GM18498 (cell line): ENCODE results near the gene OR1S1.
"Not testable (repeated sequence)": the region's sequence is repeated elsewhere in the genome, so short reads cannot be mapped to it uniquely, and the experiment has no call there.

Experiments used
- ATAC-seq: cut with Tn5 transposase; IDR thresholded peaks from one replicate; pipeline ENCODE4 v1.9.1; 2021; ENCODE audit warnings: mild to moderate bottlenecking, moderate library complexity; ENCODE audit not compliant: unreplicated experiment

Gene OR1S1

DNA sequence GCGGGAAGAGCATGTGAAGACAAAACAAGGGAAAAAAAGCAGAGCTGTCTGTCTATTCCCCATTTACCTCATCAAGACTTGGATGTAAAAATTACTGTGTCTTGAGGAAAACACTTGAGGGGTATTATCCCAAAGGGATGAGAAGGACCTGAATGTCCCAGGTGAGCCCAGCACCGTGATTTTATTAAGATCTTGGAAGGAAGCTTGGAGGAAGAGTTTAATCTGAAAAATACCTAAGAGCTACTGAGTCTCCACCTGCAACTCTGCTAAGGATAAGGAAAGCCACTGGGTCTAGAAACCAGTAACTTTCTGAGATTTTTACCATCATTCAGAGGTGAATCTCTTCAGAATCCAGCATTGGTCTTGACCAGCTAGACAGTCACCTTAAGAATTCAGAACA, at the start of gene OR1S1:
OR1S1 (plus strand) TSS at position 301 of the 400 bp plus-strand sequence.
- ATAC-seq: not testable (repeated sequence)

DNA sequence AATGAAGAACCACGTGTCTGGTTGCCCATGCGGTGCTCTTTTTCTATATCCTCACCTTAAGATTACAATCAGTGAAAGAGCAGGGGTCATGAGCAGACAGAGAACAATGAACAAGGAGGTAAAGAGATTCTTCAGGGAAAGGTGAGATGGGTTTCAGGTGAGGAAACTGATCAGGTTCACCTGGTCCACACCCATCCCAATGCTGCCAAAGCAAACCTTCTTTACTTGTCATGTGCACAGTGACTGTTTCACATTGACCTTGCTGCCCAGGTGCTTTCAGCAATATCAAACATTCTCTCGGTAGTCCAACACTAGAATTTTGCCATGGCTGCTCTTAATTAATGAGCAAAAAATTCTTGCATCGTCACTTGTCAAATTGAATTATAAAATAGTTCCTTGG, 48.1 kb upstream of the OR1S1 start:
- ATAC-seq: no peak

DNA sequence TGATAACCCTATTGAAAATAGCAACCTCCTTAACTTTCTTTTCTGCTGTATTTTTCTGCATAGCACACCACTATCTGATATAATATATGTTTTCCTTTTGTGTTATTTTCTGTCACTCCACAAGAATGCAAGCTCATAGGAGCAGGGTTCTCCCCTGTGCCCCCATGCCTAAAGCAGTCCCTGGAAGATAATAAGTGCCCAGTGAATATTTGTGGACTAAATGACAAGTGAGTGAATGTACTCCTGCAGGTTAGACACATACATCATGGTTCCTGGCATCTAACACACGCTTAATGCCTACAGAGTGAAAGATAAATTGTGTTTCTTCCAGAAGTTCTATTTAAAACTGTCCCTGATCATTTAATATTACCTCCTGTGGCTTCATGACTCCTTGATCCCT, 47.5 kb upstream of the OR1S1 start:
- no peak for ATAC-seq

DNA sequence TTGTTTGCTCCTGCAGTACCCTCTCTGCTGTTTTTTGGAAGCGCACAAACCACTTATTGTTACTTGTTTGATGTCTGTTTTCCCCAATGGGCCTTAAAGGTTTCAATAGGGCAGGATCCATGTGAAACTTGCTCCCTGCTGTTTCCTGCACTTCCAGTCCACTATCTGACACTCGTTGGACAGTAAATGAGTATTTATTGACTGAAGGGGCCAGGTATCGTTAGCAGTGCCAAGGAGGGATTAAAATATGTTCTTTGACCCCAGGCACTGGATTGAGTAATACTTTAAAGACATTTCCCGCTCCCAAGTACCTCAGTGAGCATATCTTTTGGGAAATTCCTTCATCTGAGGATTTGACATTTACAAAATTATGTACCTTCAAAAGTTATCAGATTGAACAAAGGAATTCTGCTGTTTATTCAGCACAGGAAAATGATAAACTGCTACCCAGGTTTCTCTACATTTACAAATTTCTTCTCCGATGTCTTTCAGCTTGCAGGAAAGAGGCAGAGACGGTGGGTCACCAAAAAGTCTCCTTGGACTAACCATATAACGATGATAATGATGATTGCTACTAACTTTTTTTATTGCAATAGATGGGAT, 46.9 kb upstream of the OR1S1 start:
- no peak for ATAC-seq

DNA sequence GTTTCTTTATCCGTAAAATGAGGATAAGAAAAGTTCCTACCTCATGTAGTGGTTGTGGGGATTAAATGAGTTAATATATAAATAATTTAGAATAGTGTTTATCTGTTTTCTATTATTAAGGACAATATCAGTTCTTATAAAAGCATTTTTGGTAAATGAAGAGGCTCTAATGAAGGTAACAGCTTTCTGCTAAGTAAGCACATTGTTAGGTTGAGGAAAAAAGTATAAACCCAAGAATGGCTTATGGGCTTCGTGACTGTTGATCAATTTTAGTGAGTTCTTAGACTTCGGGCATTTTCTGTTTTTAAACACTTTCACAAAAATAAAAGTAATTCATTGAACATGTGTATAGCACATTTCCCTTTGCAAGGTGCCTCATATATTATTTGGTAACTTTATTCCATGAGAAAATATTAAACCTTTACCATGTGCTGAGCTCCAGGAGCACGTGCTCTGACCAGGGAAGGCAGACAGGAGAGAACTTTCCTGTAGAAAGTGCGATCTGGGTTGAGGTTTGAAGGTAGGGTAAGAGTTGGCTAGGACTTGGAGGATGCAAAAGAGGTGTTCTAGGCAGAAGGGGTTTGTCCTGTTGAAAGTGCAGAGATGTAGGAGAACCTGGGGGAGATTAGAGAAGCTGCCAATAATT, 35.0 kb upstream of the OR1S1 start:
- no peak for ATAC-seq

DNA sequence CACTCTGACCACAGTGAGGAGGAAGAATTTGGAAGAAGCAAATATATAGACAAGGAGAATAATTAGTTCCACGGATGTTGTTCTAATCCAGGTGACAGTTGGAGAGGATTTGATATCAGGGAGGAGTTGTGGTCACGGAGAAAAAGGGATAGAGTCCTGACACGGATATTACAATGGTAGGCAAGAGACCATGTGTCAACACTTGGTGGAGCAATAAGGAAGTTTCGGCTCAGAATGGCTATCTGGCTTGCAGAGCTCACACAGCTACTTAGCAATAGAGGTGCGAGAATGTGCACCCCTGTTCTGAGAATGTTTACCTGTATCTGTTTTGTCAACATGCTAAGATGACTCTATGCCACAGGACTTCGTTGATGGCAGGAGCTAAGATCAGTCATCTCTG, 34.1 kb upstream of the OR1S1 start:
- no peak for ATAC-seq

DNA sequence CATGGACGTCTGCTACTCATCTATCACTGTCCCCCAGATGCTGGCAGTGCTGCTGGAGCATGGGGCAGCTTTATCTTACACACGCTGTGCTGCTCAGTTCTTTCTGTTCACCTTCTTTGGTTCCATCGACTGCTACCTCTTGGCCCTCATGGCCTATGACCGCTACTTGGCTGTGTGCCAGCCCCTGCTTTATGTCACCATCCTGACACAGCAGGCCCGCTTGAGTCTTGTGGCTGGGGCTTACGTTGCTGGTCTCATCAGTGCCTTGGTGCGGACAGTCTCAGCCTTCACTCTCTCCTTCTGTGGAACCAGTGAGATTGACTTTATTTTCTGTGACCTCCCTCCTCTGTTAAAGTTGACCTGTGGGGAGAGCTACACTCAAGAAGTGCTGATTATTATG, 32.9 kb upstream of the OR1S1 start:
- ATAC-seq: no peak

DNA sequence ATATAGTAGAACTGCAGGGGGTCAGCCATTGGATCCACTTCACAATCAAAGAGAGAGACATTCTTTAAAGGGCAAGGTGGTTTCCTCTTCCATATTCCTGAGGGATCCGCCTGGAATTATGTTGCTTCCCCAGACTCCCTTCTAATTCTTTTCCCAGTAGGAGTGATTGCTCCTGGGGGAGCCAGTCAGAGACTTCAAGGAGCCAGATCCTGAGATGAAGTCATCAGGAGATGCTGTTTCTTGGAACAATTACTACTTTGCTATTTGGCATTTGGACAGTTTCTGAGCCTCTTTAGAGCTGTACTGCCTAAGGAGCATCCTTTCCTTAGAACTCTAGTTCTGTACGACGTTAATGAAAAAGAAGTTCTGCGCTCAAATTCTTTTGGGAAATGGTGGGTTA, 25.6 kb upstream of the OR1S1 start:
- ATAC-seq: no peak

DNA sequence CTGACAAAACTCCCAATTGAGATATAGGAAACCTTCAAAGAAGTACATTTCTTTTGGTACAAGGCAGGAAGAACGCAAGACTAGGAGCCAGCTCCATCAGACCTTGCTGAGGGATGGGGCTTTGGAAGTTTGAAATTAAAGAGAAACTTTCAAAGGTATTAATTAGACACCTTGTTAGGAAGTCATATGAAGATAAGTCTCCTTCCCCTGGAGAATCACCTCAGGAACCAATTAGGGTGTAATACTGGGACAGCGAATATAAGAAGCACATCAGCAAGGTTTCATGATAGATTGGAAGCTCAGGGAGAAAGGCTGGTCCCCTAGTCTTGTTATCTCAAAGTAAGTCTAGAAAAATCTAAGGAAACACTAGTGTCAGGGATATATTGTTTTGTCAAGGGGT, 23.8 kb upstream of the OR1S1 start, which contains the start of gene OR9Q2:
OR9Q2 (plus strand) TSS at position 301 of the 400 bp plus-strand sequence. CDS start 1,421 bp downstream, outside the sequence.
- ATAC-seq: no peak

DNA sequence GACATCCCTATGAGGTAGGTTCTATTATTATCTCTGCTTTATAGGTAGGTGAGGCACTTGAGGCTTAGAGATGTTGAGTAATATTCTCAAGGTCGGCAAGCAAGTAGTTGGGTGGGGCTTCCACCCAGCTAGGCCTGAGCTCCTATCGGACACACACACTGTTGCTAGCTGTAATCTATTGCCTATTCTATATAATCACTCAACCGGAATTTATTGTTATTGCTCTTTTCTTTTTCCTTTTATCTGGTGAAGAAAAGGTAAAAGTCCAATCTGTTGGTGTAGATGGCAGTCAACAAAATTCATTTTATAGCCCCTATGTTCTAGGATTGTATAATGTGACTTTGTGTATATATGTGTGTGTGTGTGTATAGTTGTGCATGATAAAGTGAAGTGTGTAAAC, 20.3 kb upstream of the OR1S1 start:
- ATAC-seq: no peak

DNA sequence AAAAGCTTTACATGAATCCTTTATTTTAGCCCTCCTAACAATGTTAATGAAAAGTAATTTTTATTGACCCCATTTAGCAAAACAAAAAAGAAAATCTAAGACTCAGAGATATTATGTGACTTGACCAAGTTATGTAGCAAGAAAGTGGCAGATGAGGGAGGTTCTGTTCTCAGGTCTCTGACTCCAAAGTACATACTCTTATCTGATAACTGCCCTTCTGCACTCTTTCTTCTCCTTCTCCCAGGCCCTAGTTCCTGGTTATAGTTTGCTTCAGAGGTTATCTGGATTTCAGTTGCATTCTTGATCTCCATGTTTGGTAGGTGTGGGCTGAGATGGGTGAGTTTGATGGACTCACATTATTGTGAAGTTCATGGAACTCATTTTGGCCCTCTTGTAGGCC, 19.1 kb upstream of the OR1S1 start:
- ATAC-seq: no peak

DNA sequence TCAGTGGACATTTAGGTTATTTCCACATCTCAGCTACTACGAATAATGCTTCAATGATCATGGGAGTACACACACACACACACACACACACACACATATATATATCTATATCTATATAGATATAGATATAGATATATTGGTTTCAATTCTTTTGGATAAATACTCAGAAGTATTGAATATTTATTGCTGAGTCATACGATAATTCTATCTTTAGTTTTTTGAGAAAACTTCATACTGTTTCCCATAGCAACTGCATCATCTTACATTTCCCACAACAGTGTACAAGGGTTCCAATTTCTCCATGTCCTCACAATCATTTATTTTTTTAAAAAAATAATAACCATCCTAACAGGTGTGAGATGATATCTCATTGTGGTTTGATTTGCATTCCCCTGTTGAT, 16.6 kb upstream of the OR1S1 start:
- ATAC-seq: no peak

DNA sequence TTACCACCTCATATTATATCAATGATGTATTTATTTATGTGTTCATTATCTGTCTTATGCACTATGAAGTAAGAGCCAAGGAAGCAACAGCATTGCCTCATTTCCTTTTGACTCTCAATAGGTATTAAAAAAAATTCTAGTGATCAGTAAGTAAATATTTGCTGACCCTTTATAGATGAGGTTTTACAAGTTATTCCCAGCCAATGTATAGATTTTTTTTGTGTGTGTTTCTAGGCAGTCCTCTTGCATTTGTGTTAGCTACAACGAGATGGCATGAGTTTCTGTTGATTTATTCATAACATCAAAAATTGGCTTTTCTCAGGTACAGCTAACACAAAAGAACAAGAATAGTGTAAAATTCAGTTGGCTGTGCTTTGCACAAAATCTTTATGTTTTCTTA, 13.2 kb upstream of the OR1S1 start:
- ATAC-seq: no peak

DNA sequence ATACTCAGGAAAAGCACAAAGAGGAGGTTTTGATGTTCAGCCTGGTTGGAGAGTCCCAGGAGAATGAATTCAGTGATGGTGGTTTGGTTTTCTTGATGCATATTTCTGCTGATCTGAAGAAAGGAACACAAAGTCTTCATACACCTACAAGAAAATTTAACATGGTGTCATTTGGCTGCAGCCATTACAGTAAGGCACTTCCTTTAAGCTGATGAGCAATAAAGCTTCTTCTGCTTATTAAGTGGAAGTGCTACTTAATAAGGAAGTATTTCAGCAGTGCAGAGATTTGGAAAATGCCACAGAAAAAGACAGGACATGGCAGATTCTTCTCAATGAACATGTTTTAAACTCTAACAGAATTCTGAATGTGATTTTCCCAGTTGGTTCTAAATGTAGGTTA, 8.5 kb upstream of the OR1S1 start, which contains the start of gene OR1S2:
OR1S2 (minus strand) TSS at position 101 of the 400 bp plus-strand sequence; CDS start at position 101, 0 bp downstream.
- no peak for ATAC-seq

DNA sequence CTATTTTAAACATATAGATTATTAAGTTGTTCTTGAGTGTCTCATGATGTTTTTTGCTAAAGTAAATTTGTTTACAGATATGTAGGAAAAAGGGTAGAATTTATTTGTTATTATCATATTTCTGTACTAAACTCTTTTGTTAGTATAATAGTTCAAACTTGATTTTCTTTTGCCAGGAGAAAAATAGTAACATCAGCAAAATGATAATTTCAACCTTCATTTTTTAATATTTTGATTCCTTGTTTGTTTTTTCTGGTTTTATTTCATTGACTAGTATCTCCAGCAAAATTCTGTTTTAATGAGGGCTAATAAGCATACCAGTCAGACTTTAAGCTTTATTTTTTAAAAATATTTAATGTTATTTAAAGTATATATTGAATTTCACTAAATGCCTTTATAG, 4.0 kb downstream of the OR1S1 start:
- ATAC-seq: no peak

DNA sequence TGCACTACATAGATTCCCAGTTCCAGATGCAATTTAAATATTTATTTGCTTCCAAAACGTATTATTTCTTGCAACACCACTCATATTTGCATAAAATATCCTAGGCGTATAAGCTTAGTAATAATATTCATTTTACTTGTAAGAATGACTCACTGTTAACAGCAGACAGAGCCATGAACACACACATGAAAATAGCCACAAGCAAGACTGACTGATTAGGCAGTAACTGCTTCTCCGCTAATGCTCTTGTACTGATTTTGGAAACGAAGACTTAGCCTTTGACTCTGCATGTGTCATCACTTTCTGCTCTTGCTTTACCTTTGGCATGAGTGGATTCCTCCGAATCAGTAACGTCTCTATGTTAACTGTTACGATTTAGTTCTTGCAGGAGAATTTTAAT, 10.2 kb downstream of the OR1S1 start:
- no peak for ATAC-seq

DNA sequence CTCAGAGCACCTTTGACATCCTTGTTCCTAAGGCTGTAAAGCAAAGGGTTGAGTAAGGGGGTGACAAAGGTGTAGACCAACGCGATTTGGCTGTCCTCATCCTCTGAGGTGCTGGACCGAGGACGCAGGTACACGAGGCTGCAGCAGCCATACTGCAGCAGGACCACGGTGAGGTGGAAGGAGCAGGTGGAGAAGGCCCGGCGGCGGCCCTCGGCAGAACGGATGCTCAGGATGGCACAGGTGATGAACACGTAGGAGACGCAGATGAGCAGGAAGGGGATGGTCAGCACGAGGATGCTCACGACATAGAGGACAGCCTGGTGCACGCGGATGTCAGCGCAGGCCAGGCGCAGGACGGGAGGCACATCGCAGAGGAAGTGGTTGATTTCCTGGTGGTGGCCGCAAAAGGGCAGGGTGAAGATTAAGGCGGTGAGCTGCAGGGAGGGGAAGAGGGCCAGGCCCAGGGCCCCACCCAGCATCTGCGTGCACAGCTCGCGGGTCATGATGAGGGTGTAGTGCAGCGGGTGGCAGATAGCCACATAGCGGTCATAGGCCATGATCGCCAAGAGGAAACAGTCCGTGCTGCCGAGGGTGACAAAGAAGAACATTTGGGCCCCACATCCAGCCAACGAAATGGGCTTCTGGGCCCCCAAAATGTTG, 15.6 kb downstream of the OR1S1 start:
- ATAC-seq: no peak

DNA sequence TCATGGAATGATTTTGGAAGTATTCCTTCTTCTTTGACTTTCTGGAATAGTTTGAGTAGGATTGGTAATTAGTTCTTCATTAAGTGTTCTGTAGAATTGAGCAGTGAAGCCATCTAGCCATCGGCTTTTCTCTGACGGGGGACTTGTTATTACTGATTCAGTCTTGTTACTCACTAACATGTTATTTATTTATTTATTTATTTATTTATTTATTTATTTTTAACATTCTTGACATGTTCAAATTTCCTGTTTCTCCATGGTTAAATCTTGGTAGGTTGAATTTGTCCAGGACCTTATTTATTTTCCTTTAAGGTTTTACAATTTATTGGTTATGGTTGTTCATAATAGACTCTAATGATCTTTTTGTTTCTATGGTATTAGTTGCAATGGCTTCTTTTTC, 31.4 kb downstream of the OR1S1 start:
- ATAC-seq: no peak

DNA sequence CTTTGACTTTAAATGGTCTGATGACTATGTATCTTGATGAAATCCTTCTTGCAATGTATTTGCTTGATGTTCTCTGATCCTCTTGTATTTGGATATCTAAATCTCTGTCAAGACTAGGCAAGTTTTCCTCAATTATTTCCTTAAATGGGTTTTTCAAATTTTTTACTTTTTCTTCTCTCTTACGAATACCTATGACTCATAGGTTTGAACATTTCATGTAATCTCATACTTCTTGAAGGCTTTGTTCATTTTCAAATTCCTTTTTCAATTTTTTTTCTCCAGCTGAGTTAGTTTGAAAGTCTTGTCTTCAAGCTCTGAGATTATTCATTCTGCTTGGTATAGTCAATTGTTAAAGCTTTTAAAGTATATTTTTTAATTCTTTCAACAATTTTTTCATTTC, 42.4 kb downstream of the OR1S1 start:
- no peak for ATAC-seq

DNA sequence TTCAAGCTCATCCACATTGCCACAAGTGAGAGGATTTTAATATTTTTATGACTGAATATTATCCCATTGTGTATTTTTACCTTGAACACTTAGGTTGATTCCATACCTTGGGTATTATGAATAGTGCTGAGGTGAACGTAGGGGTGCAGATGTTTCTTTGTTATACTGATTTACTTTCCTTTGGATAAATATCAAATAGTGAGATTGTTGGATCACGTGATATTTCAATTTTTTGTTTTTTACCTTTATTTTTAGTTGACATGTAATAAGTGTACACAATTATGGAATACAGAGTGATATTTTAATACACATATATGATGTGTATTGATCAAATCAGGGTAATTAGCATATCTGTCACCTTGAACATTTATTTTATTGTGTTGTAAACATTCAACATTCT, 47.5 kb downstream of the OR1S1 start:
- ATAC-seq: no peak
